Aorta (tissue), 5 donors: ENCODE data around the gene ASXL3. TPM values are rescaled to one million over a fixed set of nuclear protein-coding genes. Genes with fewer than 3 reads are reported as not detected.

Experiments
- ATAC-seq: fragments of 200-7000 bp; cut with Tn5 transposase; one replicate; pipeline ENCODE4 v1.9.1; 2022; ENCODE audit warnings: moderate library complexity; ENCODE audit not compliant: low FRiP score
- DNase-seq, 2 donors: peaks; one replicate each; pipeline ENCODE4 v3.0.0-alpha.2; 2020
- H3K27ac ChIP-seq, 2 donors: one replicate each; pipeline ENCODE4 v1.5.1; 2013; ENCODE audit warnings: low read length in 2 of 2, mild to moderate bottlenecking in 2 of 2, moderate library complexity in 2 of 2, control low read depth in 1 of 2, inconsistent platforms in 1 of 2, low read depth in 1 of 2
- H3K27me3 ChIP-seq, 2 donors: one replicate each; pipeline ENCODE4 v1.6.1; 2013; ENCODE audit warnings: control low read depth in 1 of 2, low read length in 1 of 2, mild to moderate bottlenecking in 1 of 2, moderate library complexity in 1 of 2; ENCODE audit not compliant: insufficient read depth in 2 of 2, control insufficient read depth in 1 of 2
- H3K36me3 ChIP-seq, 2 donors: one replicate each; pipeline ENCODE4 v1.6.1; 2013; ENCODE audit warnings: control low read depth in 1 of 2, low read length in 1 of 2, mild to moderate bottlenecking in 1 of 2; ENCODE audit not compliant: insufficient read depth in 2 of 2, control insufficient read depth in 1 of 2
- H3K4me1 ChIP-seq, 2 donors: one replicate each; pipeline ENCODE4 v1.6.1; 2013; ENCODE audit warnings: low read length in 2 of 2, control low read depth in 1 of 2, mild to moderate bottlenecking in 1 of 2, moderate library complexity in 1 of 2; ENCODE audit not compliant: insufficient read depth in 2 of 2, control insufficient read depth in 1 of 2
- H3K4me3 ChIP-seq, 2 donors: one replicate each; pipeline ENCODE4 v1.5.1; 2013; ENCODE audit warnings: low read length in 2 of 2, control low read depth in 1 of 2, mild to moderate bottlenecking in 1 of 2
- H3K9me3 ChIP-seq: one replicate; pipeline ENCODE4 v1.6.1; 2013; ENCODE audit warnings: mild to moderate bottlenecking, low read length; ENCODE audit not compliant: control insufficient read depth
- WGBS, 2 donors: extraction: QIAGEN DNeasy Blood & Tissue Kit; methylation state at CpG; one replicate each; pipeline ENCODE4 v1.1.7; 2013; 5-methylcytosine and 5-hydroxymethylcytosine counted together
- intact Hi-C, 2 donors: fragments of 100-400 bp; cut with DNase I; formaldehyde crosslinking; loops; one replicate each; pipeline versions ENCODE4 v1.14.2 to v1.15.0; 2022
- polyA plus RNA-seq, 2 donors: library from polyadenylated mRNA; stranded (reverse); fragments of 200-250 nt; gene quantifications; one replicate each; pipeline ENCODE4 v1.2.3, GENCODE V29; 2013
- total RNA-seq, 2 donors: library from RNA; stranded (reverse); fragmentation: NEBNext Ultra II Directional; extraction: Animal tissue kit (Norgen Biotek cat#: 25700); gene quantifications; one replicate each; pipeline ENCODE4 v1.2.1, GENCODE V29; 2021
- donor health status: healthy with polysubstance abuse.
- donor health status: Bipolar disorder and iron deficiency.
- donor health status: DM: no; HTN: no; CAD: no.
- donor health status: DM: no; HTN: no; CAD: no.
- donor health status: DM: yes; HTN: yes; CAD: no.

Gene ASXL3
- total and polyA plus RNA-seq, 4 donors = 0.38 to 5.1 (median 2.6) TPM

DNA sequence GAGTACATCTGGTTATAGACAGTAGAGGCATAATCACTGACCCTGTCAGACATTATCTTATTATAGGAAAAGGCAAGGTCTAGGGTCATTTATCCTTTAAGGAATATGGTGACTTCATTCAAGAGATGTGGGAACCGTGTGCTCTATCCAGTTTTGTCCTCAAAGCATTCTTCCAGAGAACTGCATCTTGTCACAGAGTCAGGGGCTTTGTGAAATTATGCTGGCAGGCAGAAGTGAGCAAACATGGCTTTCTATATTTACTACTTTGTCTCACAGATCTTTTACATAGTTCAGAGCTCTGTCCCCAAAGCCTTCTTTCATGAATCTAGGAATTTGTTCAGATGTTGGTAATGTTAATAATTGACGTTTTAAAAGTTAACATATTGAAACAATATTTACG lies 177.4 kb downstream of the ASXL3 start:
- Histone ChIP-seq H3K27me3 (no peaks in the 10 kb centered on the region), H3K36me3 (no peaks in the 10 kb centered on the region), H3K27ac (no peak overlapping the region), H3K4me1 (no peaks in the 10 kb centered on the region), H3K4me3 (no peak overlapping the region), H3K9me3 (peaks cover 1% of the 10 kb centered on the region)
- 32 to 34% methylated on average over 3 of the region's 3 CpGs for WGBS, 2 donors
- no peak for DNase-seq
- intact Hi-C loops = no loop called here
- ATAC-seq = no peak

DNA sequence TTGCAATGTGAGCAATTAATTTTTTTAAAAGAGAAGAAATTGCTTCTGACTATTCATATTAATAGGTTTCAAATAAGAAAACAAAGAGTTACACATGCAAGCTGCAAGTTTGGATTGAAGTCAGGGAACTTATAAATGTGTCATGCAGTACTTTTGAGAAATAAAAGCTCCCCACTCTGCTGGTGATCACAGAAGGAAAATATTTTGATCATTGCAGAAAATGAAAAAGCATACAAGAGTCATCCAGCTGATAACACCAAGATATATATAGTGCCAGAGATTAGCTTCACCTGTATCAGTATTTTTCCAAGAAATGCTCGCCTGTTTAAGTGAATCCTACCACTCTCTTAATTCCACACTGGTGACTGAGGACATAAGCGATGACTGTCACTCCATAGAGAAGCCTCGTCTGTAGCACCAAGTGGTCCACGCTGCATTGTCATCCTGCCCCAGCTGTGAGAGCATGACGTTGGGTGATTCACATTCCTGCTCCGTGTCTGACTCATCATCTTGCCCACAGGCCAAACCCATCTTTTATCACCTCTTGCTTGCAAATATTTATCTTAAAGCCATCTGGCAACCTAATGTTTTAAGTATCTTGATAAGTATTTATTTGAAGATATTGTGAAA lies 178.0 kb downstream of the ASXL3 start:
- DNase-seq (no peak), ATAC-seq (no peak)
- Histone ChIP-seq H3K36me3 (no peaks in the 10 kb centered on the region), H3K4me1 (no peaks in the 10 kb centered on the region), H3K4me3 (no peak overlapping the region), H3K27ac (no peak overlapping the region), H3K27me3 (no peaks in the 10 kb centered on the region), H3K9me3 (peaks cover 1% of the 10 kb centered on the region)
- 43% methylated on average over 6 of the region's 6 CpGs for WGBS, 2 donors
- intact Hi-C loops = no loop called here

DNA sequence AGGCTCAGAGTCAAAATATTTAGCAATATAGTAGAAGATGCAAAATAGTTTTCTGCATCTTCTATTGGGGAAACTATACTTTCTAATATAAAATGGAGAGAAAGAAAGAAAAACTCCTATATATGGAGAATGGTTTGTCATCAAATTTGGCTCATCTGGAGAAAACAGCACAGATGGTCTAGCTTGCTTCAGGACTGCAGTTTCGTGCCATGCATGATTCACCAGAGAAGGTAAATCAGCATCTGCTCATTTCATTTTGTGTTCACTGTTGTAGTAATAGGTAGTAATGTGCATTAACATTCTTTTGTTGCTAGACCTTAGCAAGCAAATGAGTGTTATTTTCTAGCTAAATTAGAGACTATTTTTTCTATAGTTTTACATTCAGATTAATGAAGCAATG lies 179.0 kb downstream of the ASXL3 start:
- Histone ChIP-seq H3K27me3 (no peaks in the 10 kb centered on the region), H3K4me3 (no peak overlapping the region), H3K27ac (no peak overlapping the region), H3K36me3 (no peaks in the 10 kb centered on the region), H3K4me1 (no peaks in the 10 kb centered on the region), H3K9me3 (peaks cover 1% of the 10 kb centered on the region)
- 86 to 89% methylated on average over 1 of the region's 1 CpG for WGBS, 2 donors
- intact Hi-C loops = no loop called here
- ATAC-seq = no peak
- no peak for DNase-seq

- ATAC-seq (no peak), DNase-seq (no peak)
- H3K9me3 ChIP-seq = no peaks in the 10 kb centered on the region
- no peak overlapping the region for H3K4me3 ChIP-seq
- no peaks in the 10 kb centered on the region for H3K36me3 ChIP-seq
- no peaks in the 10 kb centered on the region for H3K27me3 ChIP-seq
- intact Hi-C loops = loop anchor here in 1 of 2 donors (5.0 kb wide), 1 partner anchor 529 kb away; no protein-coding TSS in a partner anchor
- no peaks in the 10 kb centered on the region for H3K4me1 ChIP-seq
- no peak overlapping the region for H3K27ac ChIP-seq
These were observed 183.3 kb downstream of the ASXL3 start for GRCh38 chr18:33761363-33761762.

DNA sequence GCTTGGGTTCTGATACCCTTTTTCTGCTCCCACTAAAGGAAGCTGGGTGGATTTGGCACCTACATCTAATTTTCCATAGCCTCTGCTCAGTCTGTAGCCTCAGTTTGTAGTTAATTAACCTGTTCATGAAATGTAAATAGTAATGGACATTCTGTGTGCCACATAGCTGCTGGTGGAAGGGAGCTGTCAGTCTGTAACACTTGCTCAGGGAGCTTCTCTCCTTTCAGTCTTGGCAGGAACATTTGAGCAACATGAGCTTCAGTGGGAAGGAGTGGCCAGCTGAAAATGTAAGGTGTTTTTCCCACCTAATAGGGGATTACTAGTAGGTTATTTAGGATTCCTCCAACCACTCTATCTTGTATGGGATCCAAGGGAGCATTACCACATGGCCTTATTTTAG lies 203.4 kb downstream of the ASXL3 start:
- no peaks in the 10 kb centered on the region for H3K27me3 ChIP-seq
- no peak for ATAC-seq

More for the DNA sequence above, 203.4 kb downstream of the ASXL3 start:
- H3K4me3 ChIP-seq = no peak overlapping the region
- H3K4me1 ChIP-seq = no peaks in the 10 kb centered on the region
- H3K27ac ChIP-seq = no peak overlapping the region
- intact Hi-C loops = no loop called here
- no peaks in the 10 kb centered on the region for H3K36me3 ChIP-seq
- H3K9me3 ChIP-seq = no peaks in the 10 kb centered on the region
- DNase-seq = no peak

Other genes with a start within 250 kb of the ASXL3 start
- 1 to 10 TPM in 1 of 2 donors, under 1 TPM in 1; 0.42 to 1.9 TPM for gene CCDC178, start 137.5 kb upstream of the ASXL3 start, total RNA-seq
- gene CCDC178, start 137.5 kb upstream of the ASXL3 start, polyA plus RNA-seq = not detected